ENCODE measurements around the gene TMEM86B.

The TMEM86B gene

GRCh38 chr19:55228403-55229031 lies at the start of gene TMEM86B:
TSS of gene TMEM86B (minus strand) at chr19:55228763. CDS start at chr19:55228741, 22 bp downstream.
- DNase-seq: no peak

- no peak for DNase-seq
Measured at GRCh38 chr19:55277494-55277893, 48.9 kb upstream of the TMEM86B start.

GRCh38 chr19:55276720-55277430 lies 48.3 kb upstream of the TMEM86B start:
- no peak for DNase-seq

GRCh38 chr19:55275851-55276719 lies 47.5 kb upstream of the TMEM86B start:
- DNase-seq: no peak

GRCh38 chr19:55273978-55274707 lies 45.6 kb upstream of the TMEM86B start:
- DNase-seq: no peak

- no peak for DNase-seq
Measured at GRCh38 chr19:55272142-55272541, 43.6 kb upstream of the TMEM86B start.

GRCh38 chr19:55270172-55270942 lies 41.8 kb upstream of the TMEM86B start:
- DNase-seq: no peak

- DNase-seq: no peak
Measured at GRCh38 chr19:55269299-55269698, 40.7 kb upstream of the TMEM86B start.

GRCh38 chr19:55266840-55267239 lies 38.3 kb upstream of the TMEM86B start:
- DNase-seq: no peak

- DNase-seq: no peak
Measured at GRCh38 chr19:55266404-55266803, 37.8 kb upstream of the TMEM86B start.

- DNase-seq: no peak
Measured at GRCh38 chr19:55265723-55266386, 37.3 kb upstream of the TMEM86B start.

- no peak for DNase-seq
Measured at GRCh38 chr19:55265173-55265572, 36.6 kb upstream of the TMEM86B start.

GRCh38 chr19:55264531-55264930 lies 36.0 kb upstream of the TMEM86B start:
- DNase-seq: no peak

- DNase-seq: no peak
Measured at GRCh38 chr19:55262359-55262758, 33.8 kb upstream of the TMEM86B start.

- DNase-seq: no peak
Measured at GRCh38 chr19:55261671-55262126, 33.1 kb upstream of the TMEM86B start.

- DNase-seq: peak; percentile 86
Measured at GRCh38 chr19:55259540-55260210, 31.1 kb upstream of the TMEM86B start.

- peak; percentile 100 for DNase-seq
Measured at GRCh38 chr19:55258828-55259539, 30.4 kb upstream of the TMEM86B start, which contains the start of gene PPP6R1. TSS of gene PPP6R1 (minus strand) at chr19:55259017. CDS start at chr19:55247103, 11,914 bp downstream.

- DNase-seq: no peak
Measured at GRCh38 chr19:55258476-55258827, 29.9 kb upstream of the TMEM86B start.

GRCh38 chr19:55257461-55258420 lies 29.2 kb upstream of the TMEM86B start:
- peak; percentile 30 for DNase-seq

All from NCI-H2227 treated with DMSO at 0.1 percent for 48 hours (cell line).